Measurements from ENCODE around the gene EXTL2. TPM values are rescaled to one million over a fixed set of nuclear protein-coding genes. Genes with fewer than 3 reads are reported as not detected.

The EXTL2 gene
- total and polyA plus RNA-seq, 8 donors: 2.9 to 33.5 (median 4.4) TPM; not detected in 1

- no peak overlapping the region for H3K4me3 ChIP-seq
- H3K36me3 ChIP-seq: peaks cover 0 to 51% (median 43%) of the 10 kb centered on the region in 4 donors
- no peaks in the 10 kb centered on the region for H3K9me3 ChIP-seq
- 63 to 72% (median 66%) methylated on average over 2 of the region's 2 CpGs for WGBS, 5 donors
- H3K27me3 ChIP-seq: no peaks in the 10 kb centered on the region
- no peak for TF ChIP-seq POLR2AphosphoS5 (IDR thresholded peaks at IDR 0.05)
- TF ChIP-seq EP300 (IDR thresholded peaks at IDR 0.05): no peak
- no peak for TF ChIP-seq POLR2A (IDR thresholded peaks at IDR 0.05)
- TF ChIP-seq, protein P1, sequence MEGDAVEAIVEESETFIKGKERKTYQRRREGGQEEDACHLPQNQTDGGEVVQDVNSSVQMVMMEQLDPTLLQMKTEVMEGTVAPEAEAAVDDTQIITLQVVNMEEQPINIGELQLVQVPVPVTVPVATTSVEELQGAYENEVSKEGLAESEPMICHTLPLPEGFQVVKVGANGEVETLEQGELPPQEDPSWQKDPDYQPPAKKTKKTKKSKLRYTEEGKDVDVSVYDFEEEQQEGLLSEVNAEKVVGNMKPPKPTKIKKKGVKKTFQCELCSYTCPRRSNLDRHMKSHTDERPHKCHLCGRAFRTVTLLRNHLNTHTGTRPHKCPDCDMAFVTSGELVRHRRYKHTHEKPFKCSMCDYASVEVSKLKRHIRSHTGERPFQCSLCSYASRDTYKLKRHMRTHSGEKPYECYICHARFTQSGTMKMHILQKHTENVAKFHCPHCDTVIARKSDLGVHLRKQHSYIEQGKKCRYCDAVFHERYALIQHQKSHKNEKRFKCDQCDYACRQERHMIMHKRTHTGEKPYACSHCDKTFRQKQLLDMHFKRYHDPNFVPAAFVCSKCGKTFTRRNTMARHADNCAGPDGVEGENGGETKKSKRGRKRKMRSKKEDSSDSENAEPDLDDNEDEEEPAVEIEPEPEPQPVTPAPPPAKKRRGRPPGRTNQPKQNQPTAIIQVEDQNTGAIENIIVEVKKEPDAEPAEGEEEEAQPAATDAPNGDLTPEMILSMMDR (IDR thresholded peaks at IDR 0.05): no peak
- H3K4me1 ChIP-seq: no peaks in the 10 kb centered on the region
- intact Hi-C loops (cut with DNase I; ENCODE audit: low total_unique reads): no loop called here
- no peak for DNase-seq
- no peak overlapping the region for H3K27ac ChIP-seq
These were observed 30.3 kb upstream of the EXTL2 start for GRCh38 chr1:100924991-100925390.

- no peaks in the 10 kb centered on the region for H3K9me3 ChIP-seq
- H3K36me3 ChIP-seq: peaks cover 0 to 58% (median 44%) of the 10 kb centered on the region in 4 donors
- H3K4me3 ChIP-seq: no peak overlapping the region
- intact Hi-C loops (cut with DNase I; ENCODE audit: low total_unique reads): no loop called here
- no peaks in the 10 kb centered on the region for H3K27me3 ChIP-seq
- DNase-seq: no peak
- H3K27ac ChIP-seq: no peak overlapping the region
- no peak for TF ChIP-seq POLR2A (IDR thresholded peaks at IDR 0.05)
- no peak for TF ChIP-seq EP300 (IDR thresholded peaks at IDR 0.05)
- no peak for TF ChIP-seq POLR2AphosphoS5 (IDR thresholded peaks at IDR 0.05)
- TF ChIP-seq, protein P1 (IDR thresholded peaks at IDR 0.05): no peak
- H3K4me1 ChIP-seq: no peaks in the 10 kb centered on the region
These were observed 29.6 kb upstream of the EXTL2 start for GRCh38 chr1:100924212-100924611.

DNA sequence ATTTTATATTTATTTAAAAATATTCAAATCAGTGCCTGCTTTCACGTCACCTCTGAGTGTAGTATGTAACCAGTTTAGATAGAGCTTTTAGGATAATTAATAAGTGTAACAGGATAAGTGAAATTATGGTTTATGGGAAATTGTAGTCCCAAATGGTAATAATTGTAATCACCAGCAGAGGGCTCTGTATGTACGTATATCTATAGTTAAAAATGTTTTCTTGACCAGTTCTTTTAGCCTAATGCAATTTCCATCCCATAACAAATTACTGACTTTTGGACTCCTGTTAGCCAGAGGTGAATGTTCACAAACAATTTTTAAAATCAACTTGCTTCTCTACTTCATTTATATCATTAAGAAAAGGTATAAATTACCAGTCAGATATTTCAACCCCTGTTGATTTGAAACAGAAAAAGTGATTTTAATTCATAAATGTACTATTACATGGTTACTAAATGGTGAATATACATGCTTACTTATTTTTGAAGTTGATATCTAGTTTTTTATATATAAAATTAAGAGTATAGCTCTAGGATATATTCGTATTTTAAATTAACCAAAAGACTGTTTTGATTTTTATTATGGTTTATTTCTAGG lies 26.6 kb upstream of the EXTL2 start:
- Histone ChIP-seq H3K4me3 (no peak overlapping the region), H3K4me1 (no peaks in the 10 kb centered on the region), H3K27me3 (no peaks in the 10 kb centered on the region), H3K27ac (no peak overlapping the region), H3K36me3 (peaks cover 0 to 78% (median 63%) of the 10 kb centered on the region in 4 donors), H3K9me3 (no peaks in the 10 kb centered on the region)
- TF ChIP-seq, protein P1 (IDR thresholded peaks at IDR 0.05): peak in 5 of 7 experiments; percentile 42 to 74 (median 62)
- TF ChIP-seq EP300 (IDR thresholded peaks at IDR 0.05) (no peak), POLR2A (IDR thresholded peaks at IDR 0.05) (no peak), POLR2AphosphoS5 (IDR thresholded peaks at IDR 0.05) (no peak)
- peak in 1 of 2 donors; percentile 75 for DNase-seq
- 35 to 44% (median 37%) methylated on average over 3 of the region's 3 CpGs for WGBS, 5 donors
- intact Hi-C loops (cut with DNase I; ENCODE audit: low total_unique reads): no loop called here

- Histone ChIP-seq H3K27me3 (no peaks in the 10 kb centered on the region), H3K9me3 (no peaks in the 10 kb centered on the region), H3K4me3 (no peak overlapping the region), H3K4me1 (peaks cover 0 to 4% (median 0%) of the 10 kb centered on the region in 4 donors), H3K27ac (no peak overlapping the region), H3K36me3 (peaks cover 18 to 100% (median 96%) of the 10 kb centered on the region in 4 donors)
- no peak for DNase-seq
- intact Hi-C loops (cut with DNase I; ENCODE audit: low total_unique reads): loop anchor here (10.0 kb wide), 2 partner anchors 323 to 383 kb away; partner anchors contain the start of gene S1PR1
- no peak for TF ChIP-seq EP300 (IDR thresholded peaks at IDR 0.05)
- TF ChIP-seq, protein P1 (IDR thresholded peaks at IDR 0.05): no peak
- no peak for TF ChIP-seq POLR2AphosphoS5 (IDR thresholded peaks at IDR 0.05)
- no peak for TF ChIP-seq POLR2A (IDR thresholded peaks at IDR 0.05)
These were observed 17.4 kb upstream of the EXTL2 start for GRCh38 chr1:100912019-100912418.

Measured in stomach (tissue), 9 donors.